ENCODE measurements around the gene KLHDC4. TPM values are rescaled to one million over a fixed set of nuclear protein-coding genes. Genes with fewer than 3 reads are reported as not detected.

The KLHDC4 gene
- total RNA-seq, 1 donor from 2014 or later, result 85.6 TPM

DNA sequence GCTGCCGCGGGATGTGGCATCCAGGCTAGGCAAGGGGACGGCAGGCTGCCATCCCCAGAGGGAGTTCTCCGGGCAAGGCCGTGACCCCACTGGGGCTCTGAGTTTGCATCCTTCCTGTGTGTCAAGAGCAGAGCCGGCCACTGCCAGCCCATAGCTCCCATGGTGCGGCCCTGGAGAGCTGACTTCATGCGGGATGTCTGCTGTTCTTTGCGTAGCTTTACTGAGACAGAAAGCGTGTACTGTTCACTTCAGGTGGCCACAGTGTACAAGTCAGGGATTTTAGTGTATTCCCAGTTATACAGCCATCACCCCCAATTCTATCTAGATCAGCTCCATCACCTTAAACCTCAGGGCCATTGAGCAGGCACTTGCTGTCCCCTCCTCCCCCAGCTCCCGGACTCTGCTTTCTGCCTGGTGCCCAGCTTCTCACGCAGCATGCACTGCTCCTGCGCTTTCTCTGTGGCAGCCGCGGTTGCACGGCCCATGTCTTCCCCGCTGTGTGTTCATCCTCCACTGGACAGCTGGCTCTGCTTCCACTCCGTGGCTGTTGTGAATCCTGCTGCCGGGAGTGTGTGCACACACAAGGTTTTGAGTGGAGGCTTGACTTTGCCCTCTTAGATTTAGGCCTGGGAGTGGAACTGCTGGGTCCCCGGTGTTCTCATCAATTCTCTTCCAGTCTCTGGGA lies 71.2 kb downstream of the KLHDC4 start:
- no peaks in the 10 kb centered on the region for H3K9me3 Mint-ChIP-seq
- no peak for DNase-seq (ENCODE audit: low spot score)
- no peak overlapping the region for H3K27ac Mint-ChIP-seq
- H3K4me1 Mint-ChIP-seq (ENCODE audit: low read depth), result peaks cover 11% of the 10 kb centered on the region
- H3K36me3 Mint-ChIP-seq (ENCODE audit: low read depth), result peaks cover 6% of the 10 kb centered on the region
- no peak overlapping the region for H3K4me3 Mint-ChIP-seq
- intact Hi-C loops (cut with micrococcal nuclease), result no loop called here
- H3K27me3 Mint-ChIP-seq (ENCODE audit: insufficient read depth), result no peaks in the 10 kb centered on the region

DNA sequence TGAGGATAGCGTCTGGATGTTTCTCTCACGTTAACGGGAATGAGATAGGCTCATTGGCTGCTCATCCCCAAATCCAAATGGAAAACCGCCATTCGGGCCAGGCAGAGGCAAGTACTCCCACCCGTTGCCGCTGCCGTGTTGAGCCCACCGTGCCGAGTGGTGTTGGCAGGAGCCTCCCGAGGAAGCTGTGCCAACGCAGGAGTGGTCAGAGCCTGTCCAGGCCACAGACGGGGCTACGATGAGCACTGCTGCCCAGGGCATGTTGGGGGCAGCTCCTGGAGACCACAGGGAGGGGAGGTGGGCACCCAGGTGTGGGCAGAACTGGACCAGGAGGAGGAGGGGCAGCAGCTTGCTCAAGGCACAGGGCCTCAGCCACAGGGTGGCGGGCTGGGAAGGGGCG lies 72.0 kb downstream of the KLHDC4 start:
- no peak for DNase-seq (ENCODE audit: low spot score)
- no peaks in the 10 kb centered on the region for H3K27me3 Mint-ChIP-seq (ENCODE audit: insufficient read depth)
- H3K36me3 Mint-ChIP-seq (ENCODE audit: low read depth), result peaks cover 6% of the 10 kb centered on the region
- H3K4me1 Mint-ChIP-seq (ENCODE audit: low read depth), result peaks cover 11% of the 10 kb centered on the region
- no peaks in the 10 kb centered on the region for H3K9me3 Mint-ChIP-seq
- intact Hi-C loops (cut with micrococcal nuclease), result no loop called here
- no peak overlapping the region for H3K4me3 Mint-ChIP-seq
- no peak overlapping the region for H3K27ac Mint-ChIP-seq

DNA sequence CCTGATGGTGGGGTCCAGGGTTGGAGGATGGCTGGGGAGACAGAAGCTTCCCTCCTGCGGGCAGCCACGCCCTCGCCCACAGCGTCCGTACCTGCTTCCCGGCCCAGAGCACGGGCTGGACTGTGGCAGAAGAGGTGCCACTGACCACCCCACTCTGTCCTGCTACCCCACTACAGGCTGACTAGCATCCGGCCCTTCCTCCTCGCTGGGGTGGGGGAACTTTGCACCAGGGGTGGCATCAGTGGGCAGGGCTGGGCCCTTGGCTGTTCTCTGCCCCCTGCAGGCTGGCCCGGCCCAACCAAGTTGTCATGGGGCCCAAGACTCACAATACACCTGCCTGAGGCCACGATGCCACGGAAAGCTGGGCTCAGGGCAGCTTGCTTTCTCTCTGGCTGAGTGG lies 73.0 kb downstream of the KLHDC4 start:
- no peak overlapping the region for H3K4me3 Mint-ChIP-seq
- intact Hi-C loops (cut with micrococcal nuclease), result no loop called here

DNA sequence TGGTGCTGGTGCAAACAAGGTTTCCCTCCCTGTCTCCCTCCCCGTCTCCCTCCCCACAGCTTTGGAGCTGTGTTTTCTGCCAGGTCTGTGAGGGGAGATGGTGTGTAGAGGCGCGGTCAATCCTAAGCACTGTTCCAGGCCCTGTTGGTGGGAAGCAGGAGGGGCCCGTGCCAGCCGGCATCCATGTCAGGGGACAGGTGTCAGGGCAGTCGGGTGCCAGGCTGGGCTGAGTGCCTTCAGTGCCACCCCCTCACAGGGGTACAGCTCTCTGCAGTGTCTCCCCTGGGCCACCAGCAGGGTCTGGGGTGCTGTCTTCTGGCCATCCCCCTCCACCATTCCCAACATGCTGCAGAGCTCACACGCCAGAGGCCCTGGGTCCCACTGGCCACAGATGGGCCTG lies 73.6 kb downstream of the KLHDC4 start:
- peaks cover 3% of the 10 kb centered on the region for H3K36me3 Mint-ChIP-seq (ENCODE audit: low read depth)
- intact Hi-C loops (cut with micrococcal nuclease), result no loop called here
- H3K27me3 Mint-ChIP-seq (ENCODE audit: insufficient read depth), result no peaks in the 10 kb centered on the region
- no peak for DNase-seq (ENCODE audit: low spot score)
- H3K27ac Mint-ChIP-seq, result no peak overlapping the region
- H3K4me3 Mint-ChIP-seq, result no peak overlapping the region
- no peaks in the 10 kb centered on the region for H3K4me1 Mint-ChIP-seq (ENCODE audit: low read depth)
- no peaks in the 10 kb centered on the region for H3K9me3 Mint-ChIP-seq

More for the DNA sequence above, 73.0 kb downstream of the KLHDC4 start:
- Mint-ChIP-seq H3K36me3 (ENCODE audit: low read depth) (peaks cover 3% of the 10 kb centered on the region), H3K4me1 (ENCODE audit: low read depth) (peaks cover 3% of the 10 kb centered on the region), H3K9me3 (no peaks in the 10 kb centered on the region), H3K27ac (no peak overlapping the region), H3K27me3 (ENCODE audit: insufficient read depth) (no peaks in the 10 kb centered on the region)
- no peak for DNase-seq (ENCODE audit: low spot score)

DNA sequence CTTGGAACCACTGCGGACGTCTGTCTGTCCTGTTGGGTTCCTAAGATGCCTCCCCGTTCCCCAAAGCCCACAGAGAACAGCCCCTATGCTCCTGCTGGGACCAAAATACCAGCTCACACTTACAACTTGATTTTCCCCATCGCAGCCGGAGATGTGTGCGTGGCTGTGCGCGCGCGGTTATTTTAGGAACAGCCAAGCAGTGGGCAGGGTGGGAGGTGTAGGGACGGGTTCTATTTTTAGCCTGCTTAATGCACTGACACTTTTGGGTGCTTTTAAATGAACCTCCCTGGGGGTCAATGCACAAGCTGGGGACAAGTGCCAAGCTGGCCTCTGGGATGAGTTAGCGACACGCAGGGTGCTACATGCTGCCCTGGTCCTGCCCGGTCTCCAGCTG lies 74.1 kb downstream of the KLHDC4 start:
- Mint-ChIP-seq H3K36me3 (ENCODE audit: low read depth) (peaks cover 3% of the 10 kb centered on the region), H3K4me3 (no peak overlapping the region), H3K9me3 (no peaks in the 10 kb centered on the region), H3K4me1 (ENCODE audit: low read depth) (no peaks in the 10 kb centered on the region), H3K27ac (no peak overlapping the region), H3K27me3 (ENCODE audit: insufficient read depth) (no peaks in the 10 kb centered on the region)
- DNase-seq (ENCODE audit: low spot score), result no peak
- intact Hi-C loops (cut with micrococcal nuclease), result no loop called here

DNA sequence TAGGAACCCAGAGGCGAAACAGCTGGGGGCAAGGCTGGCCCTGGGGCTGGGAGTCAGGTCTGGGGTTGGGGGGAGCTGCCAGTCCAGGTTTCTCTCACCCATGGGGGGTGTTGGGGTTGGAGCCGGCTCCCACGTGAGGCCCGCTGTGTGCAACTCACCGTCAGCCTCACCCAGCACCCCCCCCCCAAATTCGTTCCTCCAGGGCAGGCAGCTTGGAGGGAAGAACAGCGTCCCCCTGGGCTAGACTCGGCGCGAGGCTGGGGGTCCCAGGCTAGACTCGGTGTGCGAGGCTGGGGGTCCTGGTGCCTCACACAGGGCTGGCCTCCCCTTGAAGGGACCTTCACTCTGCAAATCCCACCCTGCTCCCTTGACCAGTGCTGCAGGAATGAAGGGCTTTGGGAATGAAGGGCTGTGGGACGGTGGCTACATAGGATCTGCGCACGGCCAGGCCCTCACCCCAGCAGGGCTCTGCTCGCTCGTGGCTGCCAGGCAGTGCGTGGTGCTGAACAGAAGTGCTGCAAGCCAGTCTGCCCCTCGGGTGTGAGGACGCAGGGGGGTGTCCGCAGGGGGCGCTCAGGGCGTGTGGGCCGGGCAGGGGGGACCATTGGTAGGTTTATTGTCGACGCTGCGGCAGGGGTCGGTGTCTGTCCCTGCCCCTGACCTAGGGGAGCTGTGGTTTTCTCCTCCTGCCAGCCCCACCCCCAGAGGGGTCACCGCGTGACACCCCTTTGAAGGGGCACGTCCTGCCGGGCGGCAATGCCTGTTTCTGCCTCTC lies 74.7 kb downstream of the KLHDC4 start:
- DNase-seq (ENCODE audit: low spot score), result no peak
- peaks cover 2% of the 10 kb centered on the region for H3K36me3 Mint-ChIP-seq (ENCODE audit: low read depth)
- intact Hi-C loops (cut with micrococcal nuclease), result no loop called here
- no peak overlapping the region for H3K4me3 Mint-ChIP-seq
- H3K27ac Mint-ChIP-seq, result no peak overlapping the region
- no peaks in the 10 kb centered on the region for H3K9me3 Mint-ChIP-seq
- no peaks in the 10 kb centered on the region for H3K4me1 Mint-ChIP-seq (ENCODE audit: low read depth)
- no peaks in the 10 kb centered on the region for H3K27me3 Mint-ChIP-seq (ENCODE audit: insufficient read depth)

DNA sequence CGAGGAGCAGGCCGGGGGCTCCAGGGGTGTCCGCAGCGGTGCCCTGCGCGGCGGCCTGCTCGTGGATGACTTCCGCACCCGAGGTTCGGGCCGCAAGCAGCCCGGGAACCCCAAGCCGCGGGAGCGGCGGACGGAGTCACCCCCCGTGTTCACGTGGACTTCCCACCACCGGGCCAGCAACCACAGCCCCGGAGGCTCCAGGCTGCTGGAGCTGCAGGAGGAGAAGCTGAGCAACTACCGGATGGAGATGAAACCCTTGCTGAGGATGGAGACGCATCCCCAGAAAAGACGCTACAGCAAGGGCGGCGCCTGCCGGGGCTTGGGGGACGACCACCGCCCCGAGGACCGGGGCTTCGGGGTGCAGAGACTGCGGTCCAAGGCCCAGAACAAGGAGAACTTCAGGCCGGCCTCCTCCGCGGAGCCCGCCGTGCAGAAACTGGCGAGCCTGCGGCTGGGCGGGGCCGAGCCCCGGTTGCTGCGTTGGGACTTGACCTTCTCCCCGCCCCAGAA lies 75.8 kb downstream of the KLHDC4 start:
- H3K4me1 Mint-ChIP-seq (ENCODE audit: low read depth), result no peaks in the 10 kb centered on the region
- H3K27ac Mint-ChIP-seq, result no peak overlapping the region
- peaks cover under 1% of the 10 kb centered on the region for H3K36me3 Mint-ChIP-seq (ENCODE audit: low read depth)
- no peak overlapping the region for H3K4me3 Mint-ChIP-seq
- H3K9me3 Mint-ChIP-seq, result no peaks in the 10 kb centered on the region
- no peaks in the 10 kb centered on the region for H3K27me3 Mint-ChIP-seq (ENCODE audit: insufficient read depth)
- intact Hi-C loops (cut with micrococcal nuclease), result no loop called here
- DNase-seq (ENCODE audit: low spot score), result no peak

DNA sequence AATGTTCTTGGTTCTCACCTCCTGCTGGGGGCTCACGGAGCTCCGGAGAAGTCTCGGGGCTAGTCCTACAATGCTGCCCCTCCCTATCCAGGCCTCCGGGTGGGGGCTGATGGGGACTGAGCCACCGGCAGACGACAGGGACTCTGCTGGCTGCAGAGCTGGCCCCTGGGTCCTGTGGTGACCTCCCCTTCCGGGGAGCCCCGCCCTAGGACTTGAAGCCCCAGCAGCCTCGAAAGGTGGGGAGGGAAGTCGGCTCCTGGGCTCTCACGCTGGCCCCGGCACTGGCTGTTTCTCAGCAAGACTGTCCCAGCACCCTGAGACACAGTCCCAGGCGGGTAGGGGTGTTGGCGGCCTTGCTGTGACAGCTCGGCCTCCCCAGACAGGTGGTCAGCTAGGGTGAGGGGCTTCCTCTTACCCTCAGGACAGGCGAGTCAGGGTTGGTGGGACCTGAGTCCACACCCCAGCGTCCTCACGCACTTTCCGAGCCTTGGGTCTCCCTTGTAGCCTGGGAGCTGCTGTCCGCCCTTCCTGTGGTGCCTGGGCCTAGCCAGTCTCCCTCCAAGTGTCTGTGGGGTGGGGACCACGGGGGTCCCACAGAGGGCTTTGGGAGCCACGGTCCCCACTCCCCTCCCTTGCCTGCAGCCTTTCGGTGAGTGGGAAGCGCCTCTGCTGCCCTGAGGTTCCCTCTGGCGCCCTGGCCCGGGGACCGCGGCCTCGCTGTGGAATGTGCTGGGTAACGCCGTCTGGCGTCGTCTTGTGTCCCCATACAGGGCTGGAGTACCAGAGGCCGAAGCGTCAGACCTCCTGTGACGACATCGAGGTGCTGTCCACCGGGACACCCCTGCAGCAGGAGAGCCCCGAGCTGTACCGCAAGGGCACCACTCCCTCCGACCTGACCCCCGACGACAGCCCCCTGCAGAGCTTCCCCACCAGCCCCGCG lies 76.6 kb downstream of the KLHDC4 start:
- H3K36me3 Mint-ChIP-seq (ENCODE audit: low read depth), result no peaks in the 10 kb centered on the region
- H3K9me3 Mint-ChIP-seq, result no peaks in the 10 kb centered on the region
- H3K27me3 Mint-ChIP-seq (ENCODE audit: insufficient read depth), result no peaks in the 10 kb centered on the region
- H3K4me3 Mint-ChIP-seq, result no peak overlapping the region
- no peaks in the 10 kb centered on the region for H3K4me1 Mint-ChIP-seq (ENCODE audit: low read depth)
- no peak overlapping the region for H3K27ac Mint-ChIP-seq
- no peak for DNase-seq (ENCODE audit: low spot score)
- intact Hi-C loops (cut with micrococcal nuclease), result no loop called here

DNA sequence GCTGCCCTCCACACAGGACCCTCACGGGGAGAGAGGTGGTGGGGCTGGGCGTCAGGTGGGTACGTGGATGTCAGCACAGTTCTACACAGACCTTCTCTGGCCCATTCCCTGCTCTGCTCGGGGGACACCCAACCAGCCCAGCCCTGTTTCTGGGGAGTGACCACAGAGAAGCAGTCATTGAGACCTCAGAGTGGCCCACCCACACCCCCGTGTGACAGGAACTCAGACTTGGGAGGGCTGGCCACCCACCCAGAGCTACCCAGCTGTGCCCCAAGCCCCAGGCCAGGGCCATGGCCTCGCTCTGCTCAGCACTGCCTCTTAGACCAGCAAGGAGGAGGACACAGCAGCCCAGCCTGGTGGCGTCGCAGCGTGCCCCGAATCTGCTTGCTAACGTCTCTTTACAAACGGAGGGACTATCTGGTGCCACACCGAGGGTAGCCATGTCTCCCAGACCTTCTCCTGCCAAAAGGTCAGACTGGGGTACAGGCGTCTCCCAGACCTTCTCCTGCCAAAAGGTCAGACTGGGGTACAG lies 77.7 kb downstream of the KLHDC4 start:
- Mint-ChIP-seq H3K4me3 (no peak overlapping the region), H3K9me3 (no peaks in the 10 kb centered on the region), H3K27ac (no peak overlapping the region), H3K27me3 (ENCODE audit: insufficient read depth) (no peaks in the 10 kb centered on the region), H3K4me1 (ENCODE audit: low read depth) (no peaks in the 10 kb centered on the region), H3K36me3 (ENCODE audit: low read depth) (no peaks in the 10 kb centered on the region)
- DNase-seq (ENCODE audit: low spot score), result no peak
- intact Hi-C loops (cut with micrococcal nuclease), result no loop called here

DNA sequence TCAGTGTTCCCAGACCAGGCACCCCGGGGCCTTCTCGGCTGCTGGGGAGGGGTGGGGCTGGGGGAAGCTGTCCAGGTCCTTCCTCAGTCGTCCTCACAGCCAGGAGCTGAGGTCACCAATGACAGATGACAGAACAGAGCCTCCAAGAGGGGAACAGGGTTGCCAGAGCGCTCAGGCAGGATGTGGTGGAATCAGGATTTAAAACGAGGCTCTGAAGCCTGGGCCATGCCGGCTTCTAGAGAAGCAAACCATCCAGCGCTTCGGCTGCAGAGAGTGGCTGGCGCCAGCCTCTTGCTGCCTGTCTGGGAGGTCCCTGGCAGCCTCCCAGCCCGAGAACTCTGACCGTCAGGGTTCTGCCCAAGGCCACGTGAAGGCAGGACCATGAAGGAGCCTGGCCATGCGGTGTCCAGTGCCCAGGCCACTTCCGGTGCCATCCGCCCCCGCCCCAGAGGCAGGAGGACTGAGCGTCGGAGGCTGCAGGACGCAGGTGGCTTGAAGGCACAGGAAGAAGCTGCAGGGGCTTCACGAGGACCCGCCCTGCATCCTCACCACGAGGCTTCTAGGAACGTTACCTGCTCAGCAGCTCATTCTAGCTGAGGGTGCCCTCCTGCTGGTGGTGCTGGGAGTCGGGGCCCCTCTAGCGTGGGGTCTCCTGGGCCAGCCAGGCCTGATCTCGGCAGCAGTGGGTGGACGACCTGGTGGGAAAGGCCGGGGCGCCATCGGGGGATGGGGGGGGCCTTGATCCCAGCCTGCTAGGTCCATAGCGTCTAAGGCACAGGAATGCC lies 78.5 kb downstream of the KLHDC4 start:
- intact Hi-C loops (cut with micrococcal nuclease), result no loop called here
- DNase-seq (ENCODE audit: low spot score), result no peak
- H3K27me3 Mint-ChIP-seq (ENCODE audit: insufficient read depth), result no peaks in the 10 kb centered on the region
- H3K27ac Mint-ChIP-seq, result no peak overlapping the region
- H3K36me3 Mint-ChIP-seq (ENCODE audit: low read depth), result no peaks in the 10 kb centered on the region
- no peaks in the 10 kb centered on the region for H3K9me3 Mint-ChIP-seq
- no peak overlapping the region for H3K4me3 Mint-ChIP-seq
- peaks cover 3% of the 10 kb centered on the region for H3K4me1 Mint-ChIP-seq (ENCODE audit: low read depth)

DNA sequence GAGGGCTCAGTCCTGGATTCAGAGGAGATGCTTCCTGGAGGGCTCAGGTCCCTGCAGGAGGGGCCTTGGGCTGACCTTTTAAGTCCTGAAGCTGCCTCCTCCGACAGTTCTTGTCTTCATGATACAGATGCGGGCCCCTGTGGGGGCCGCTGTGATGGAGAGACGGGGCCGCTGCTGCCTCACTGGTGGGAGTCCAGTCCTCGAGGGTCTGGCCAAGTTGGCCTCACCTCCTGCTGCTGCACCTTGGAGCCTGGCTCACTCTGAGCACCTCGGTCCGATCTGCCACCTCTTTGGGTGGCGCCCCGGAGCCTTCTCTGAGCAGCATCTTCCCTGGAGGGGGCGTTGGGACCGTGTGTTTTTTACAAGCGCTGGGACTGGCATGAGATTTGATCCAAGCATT lies 79.1 kb downstream of the KLHDC4 start:
- Mint-ChIP-seq H3K36me3 (ENCODE audit: low read depth) (no peaks in the 10 kb centered on the region), H3K4me1 (ENCODE audit: low read depth) (peaks cover 9% of the 10 kb centered on the region), H3K27me3 (ENCODE audit: insufficient read depth) (no peaks in the 10 kb centered on the region), H3K9me3 (no peaks in the 10 kb centered on the region), H3K4me3 (no peak overlapping the region), H3K27ac (no peak overlapping the region)
- intact Hi-C loops (cut with micrococcal nuclease), result no loop called here
- no peak for DNase-seq (ENCODE audit: low spot score)

DNA sequence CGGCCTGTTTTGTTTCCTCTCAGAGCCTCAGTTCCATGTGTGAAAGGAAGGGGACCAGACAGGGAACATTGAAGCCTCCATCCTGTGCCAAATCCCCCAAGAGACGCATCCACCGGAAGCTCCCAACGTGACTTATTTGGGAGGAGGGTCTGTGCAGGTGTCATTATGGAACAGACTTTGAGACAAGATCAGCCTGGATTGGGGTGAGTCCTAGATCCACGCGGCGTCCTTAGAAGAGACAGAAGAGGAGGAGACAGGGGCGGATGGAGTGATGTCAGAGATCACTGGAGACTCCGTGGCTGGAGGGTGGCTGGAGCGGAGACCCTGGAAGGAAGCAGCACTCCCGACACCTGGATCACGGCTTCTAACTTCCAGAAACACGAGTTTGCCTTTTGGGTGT lies 80.0 kb downstream of the KLHDC4 start:
- Mint-ChIP-seq H3K4me3 (no peak overlapping the region), H3K4me1 (ENCODE audit: low read depth) (peaks cover 10% of the 10 kb centered on the region), H3K9me3 (no peaks in the 10 kb centered on the region), H3K27ac (no peak overlapping the region), H3K27me3 (ENCODE audit: insufficient read depth) (peaks cover 3% of the 10 kb centered on the region), H3K36me3 (ENCODE audit: low read depth) (no peaks in the 10 kb centered on the region)
- DNase-seq (ENCODE audit: low spot score), result no peak
- intact Hi-C loops (cut with micrococcal nuclease), result no loop called here

All from activated T-helper 1 cell treated with anti-CD3 and anti-CD28 coated beads, Interleukin-12 subunit alpha, Interleukin-12 subunit beta, Interleukin-2, Interleukin-4 antibody, amounts not matched to agents 30 ng/mL and 10 ng/mL and 1 ng/mL, durations not matched to agents 14 hours and 24 hours and 36 hours (primary cell).